Measurements from ENCODE around the gene RUNX2.

The RUNX2 gene

GRCh38 chr6:45574014-45574461, 245.9 kb downstream of the RUNX2 start:
- DNase-seq (ENCODE audit: insufficient read length) (no peak), FAIRE-seq (no peak)
- TF ChIP-seq POLR2AphosphoS5 (IDR thresholded peaks at IDR 0.05; ENCODE audit: low read depth, low read length) (no peak), POLR2A (IDR thresholded peaks at IDR 0.05; ENCODE audit: low read depth, low read length) (no peak), TAF1 (IDR thresholded peaks at IDR 0.05; ENCODE audit: borderline replicate concordance, low read depth, low read length) (no peak)

- DNase-seq (ENCODE audit: insufficient read length) (no peak), FAIRE-seq (no peak)
- TF ChIP-seq POLR2AphosphoS5 (IDR thresholded peaks at IDR 0.05; ENCODE audit: low read depth, low read length) (no peak), POLR2A (IDR thresholded peaks at IDR 0.05; ENCODE audit: low read depth, low read length) (no peak), TAF1 (IDR thresholded peaks at IDR 0.05; ENCODE audit: borderline replicate concordance, low read depth, low read length) (no peak)
Observed at GRCh38 chr6:45574885-45575284, 246.8 kb downstream of the RUNX2 start.

GRCh38 chr6:45576648-45577624, 248.8 kb downstream of the RUNX2 start:
- DNase-seq (ENCODE audit: insufficient read length) (no peak), FAIRE-seq (no peak)
- no peak for TF ChIP-seq TAF1 (IDR thresholded peaks at IDR 0.05; ENCODE audit: borderline replicate concordance, low read depth, low read length)
- TF ChIP-seq POLR2A (IDR thresholded peaks at IDR 0.05; ENCODE audit: low read depth, low read length), result no peak
- TF ChIP-seq POLR2AphosphoS5 (IDR thresholded peaks at IDR 0.05; ENCODE audit: low read depth, low read length), result no peak

GRCh38 chr6:45577836-45578504, 249.8 kb downstream of the RUNX2 start:
- DNase-seq (ENCODE audit: insufficient read length) (no peak), FAIRE-seq (no peak)
- TF ChIP-seq POLR2AphosphoS5 (IDR thresholded peaks at IDR 0.05; ENCODE audit: low read depth, low read length) (no peak), POLR2A (IDR thresholded peaks at IDR 0.05; ENCODE audit: low read depth, low read length) (no peak), TAF1 (IDR thresholded peaks at IDR 0.05; ENCODE audit: borderline replicate concordance, low read depth, low read length) (no peak)

- TF ChIP-seq TAF1 (IDR thresholded peaks at IDR 0.05; ENCODE audit: borderline replicate concordance, low read depth, low read length) (no peak), POLR2AphosphoS5 (IDR thresholded peaks at IDR 0.05; ENCODE audit: low read depth, low read length) (no peak), POLR2A (IDR thresholded peaks at IDR 0.05; ENCODE audit: low read depth, low read length) (no peak)
- FAIRE-seq (no peak), DNase-seq (ENCODE audit: insufficient read length) (no peak)
Observed at GRCh38 chr6:45584127-45584526, 256.0 kb downstream of the RUNX2 start.

- TF ChIP-seq POLR2AphosphoS5 (IDR thresholded peaks at IDR 0.05; ENCODE audit: low read depth, low read length) (no peak), POLR2A (IDR thresholded peaks at IDR 0.05; ENCODE audit: low read depth, low read length) (no peak), TAF1 (IDR thresholded peaks at IDR 0.05; ENCODE audit: borderline replicate concordance, low read depth, low read length) (no peak)
- FAIRE-seq (no peak), DNase-seq (ENCODE audit: insufficient read length) (no peak)
Observed at GRCh38 chr6:45586216-45587171, 258.4 kb downstream of the RUNX2 start.

- no peak for FAIRE-seq
- TF ChIP-seq TAF1 (IDR thresholded peaks at IDR 0.05; ENCODE audit: borderline replicate concordance, low read depth, low read length) (no peak), POLR2AphosphoS5 (IDR thresholded peaks at IDR 0.05; ENCODE audit: low read depth, low read length) (no peak), POLR2A (IDR thresholded peaks at IDR 0.05; ENCODE audit: low read depth, low read length) (no peak)
- no peak for DNase-seq (ENCODE audit: insufficient read length)
Observed at GRCh38 chr6:45587229-45588060, 259.3 kb downstream of the RUNX2 start.

GRCh38 chr6:45589367-45589766, 261.2 kb downstream of the RUNX2 start:
- DNase-seq (ENCODE audit: insufficient read length), result no peak
- TF ChIP-seq POLR2AphosphoS5 (IDR thresholded peaks at IDR 0.05; ENCODE audit: low read depth, low read length) (no peak), POLR2A (IDR thresholded peaks at IDR 0.05; ENCODE audit: low read depth, low read length) (no peak), TAF1 (IDR thresholded peaks at IDR 0.05; ENCODE audit: borderline replicate concordance, low read depth, low read length) (no peak)
- FAIRE-seq, result no peak

GRCh38 chr6:45590226-45590625, 262.1 kb downstream of the RUNX2 start:
- DNase-seq (ENCODE audit: insufficient read length) (no peak), FAIRE-seq (no peak)
- no peak for TF ChIP-seq POLR2AphosphoS5 (IDR thresholded peaks at IDR 0.05; ENCODE audit: low read depth, low read length)
- TF ChIP-seq TAF1 (IDR thresholded peaks at IDR 0.05; ENCODE audit: borderline replicate concordance, low read depth, low read length), result no peak
- TF ChIP-seq POLR2A (IDR thresholded peaks at IDR 0.05; ENCODE audit: low read depth, low read length), result no peak

GRCh38 chr6:45590696-45591184, 262.6 kb downstream of the RUNX2 start:
- FAIRE-seq (no peak), DNase-seq (ENCODE audit: insufficient read length) (no peak)
- TF ChIP-seq POLR2A (IDR thresholded peaks at IDR 0.05; ENCODE audit: low read depth, low read length) (no peak), POLR2AphosphoS5 (IDR thresholded peaks at IDR 0.05; ENCODE audit: low read depth, low read length) (no peak), TAF1 (IDR thresholded peaks at IDR 0.05; ENCODE audit: borderline replicate concordance, low read depth, low read length) (no peak)
